ENCODE measurements around the gene SYNM.

SYNM gene

GRCh38 chr15:99114511-99115299 is 9.8 kb downstream of the SYNM start:
- Histone ChIP-seq H3K36me3 (no peaks in the 10 kb centered on the region), H3K4me1 (ENCODE audit: control insufficient read depth in 1 of 2, insufficient read depth in 1 of 2, low read depth in 1 of 2, low read length in 1 of 2) (no peaks in the 10 kb centered on the region), H3K27me3 (peaks cover 23% of the 10 kb centered on the region), H3K27ac (no peak overlapping the region), H3K4me3 (ENCODE audit: low read depth in 1 of 2, low read length in 1 of 2) (no peak overlapping the region), H3K9me3 (no peaks in the 10 kb centered on the region)
- TF ChIP-seq CTCF (IDR thresholded peaks at IDR 0.05), result no peak

GRCh38 chr15:99115300-99116215 is 10.7 kb downstream of the SYNM start:
- H3K27me3 ChIP-seq, result peaks cover 15% of the 10 kb centered on the region
- H3K9me3 ChIP-seq, result no peaks in the 10 kb centered on the region
- TF ChIP-seq CTCF (IDR thresholded peaks at IDR 0.05), result no peak
- H3K4me3 ChIP-seq (ENCODE audit: low read depth in 1 of 2, low read length in 1 of 2), result no peak overlapping the region
- H3K4me1 ChIP-seq (ENCODE audit: control insufficient read depth in 1 of 2, insufficient read depth in 1 of 2, low read depth in 1 of 2, low read length in 1 of 2), result no peaks in the 10 kb centered on the region
- no peaks in the 10 kb centered on the region for H3K36me3 ChIP-seq
- H3K27ac ChIP-seq, result no peak overlapping the region

- Histone ChIP-seq H3K4me1 (ENCODE audit: control insufficient read depth in 1 of 2, insufficient read depth in 1 of 2, low read depth in 1 of 2, low read length in 1 of 2) (no peaks in the 10 kb centered on the region), H3K4me3 (ENCODE audit: low read depth in 1 of 2, low read length in 1 of 2) (no peak overlapping the region), H3K9me3 (no peaks in the 10 kb centered on the region), H3K27me3 (peaks cover 10% of the 10 kb centered on the region), H3K36me3 (no peaks in the 10 kb centered on the region), H3K27ac (no peak overlapping the region)
- no peak for TF ChIP-seq CTCF (IDR thresholded peaks at IDR 0.05)
These were observed 12.2 kb downstream of the SYNM start for GRCh38 chr15:99117111-99117510.

GRCh38 chr15:99117563-99118257 is 12.8 kb downstream of the SYNM start:
- no peak overlapping the region for H3K4me3 ChIP-seq (ENCODE audit: low read depth in 1 of 2, low read length in 1 of 2)
- no peaks in the 10 kb centered on the region for H3K4me1 ChIP-seq (ENCODE audit: control insufficient read depth in 1 of 2, insufficient read depth in 1 of 2, low read depth in 1 of 2, low read length in 1 of 2)
- no peak overlapping the region for H3K27ac ChIP-seq
- peaks cover 16% of the 10 kb centered on the region for H3K27me3 ChIP-seq
- no peaks in the 10 kb centered on the region for H3K9me3 ChIP-seq
- H3K36me3 ChIP-seq, result no peaks in the 10 kb centered on the region
- no peak for TF ChIP-seq CTCF (IDR thresholded peaks at IDR 0.05)

- H3K4me1 ChIP-seq (ENCODE audit: control insufficient read depth in 1 of 2, insufficient read depth in 1 of 2, low read depth in 1 of 2, low read length in 1 of 2), result no peaks in the 10 kb centered on the region
- H3K27ac ChIP-seq, result no peak overlapping the region
- no peaks in the 10 kb centered on the region for H3K9me3 ChIP-seq
- no peak for TF ChIP-seq CTCF (IDR thresholded peaks at IDR 0.05)
- no peak overlapping the region for H3K4me3 ChIP-seq (ENCODE audit: low read depth in 1 of 2, low read length in 1 of 2)
- peaks cover 21% of the 10 kb centered on the region for H3K27me3 ChIP-seq
- no peaks in the 10 kb centered on the region for H3K36me3 ChIP-seq
These were observed 13.4 kb downstream of the SYNM start for GRCh38 chr15:99118258-99118632.
